ENCODE measurements around the gene PCDH9. TPM values are rescaled to one million over a fixed set of nuclear protein-coding genes. Genes with fewer than 3 reads are reported as not detected.

The PCDH9 gene
- total RNA-seq, 1 donor from 2014 or later = 9.8 TPM

GRCh38 chr13:66359393-66359792 lies 870.7 kb downstream of the PCDH9 start:
- Mint-ChIP-seq H3K36me3 (ENCODE audit: low read depth) (no peaks in the 10 kb centered on the region), H3K27me3 (ENCODE audit: low read depth) (no peaks in the 10 kb centered on the region), H3K27ac (ENCODE audit: unreplicated experiment) (no peak overlapping the region), H3K4me1 (ENCODE audit: low read depth) (peaks cover 15% of the 10 kb centered on the region), H3K9me3 (ENCODE audit: low read depth) (no peaks in the 10 kb centered on the region), H3K4me3 (ENCODE audit: unreplicated experiment) (no peak overlapping the region)
- TF ChIP-seq CTCF (IDR thresholded peaks at IDR 0.05) = no peak
- DNase-seq (ENCODE audit: low spot score) = no peak

GRCh38 chr13:66358564-66358963 lies 871.6 kb downstream of the PCDH9 start:
- TF ChIP-seq CTCF (IDR thresholded peaks at IDR 0.05) = no peak
- H3K4me3 Mint-ChIP-seq (ENCODE audit: unreplicated experiment) = no peak overlapping the region
- no peaks in the 10 kb centered on the region for H3K27me3 Mint-ChIP-seq (ENCODE audit: low read depth)
- H3K36me3 Mint-ChIP-seq (ENCODE audit: low read depth) = no peaks in the 10 kb centered on the region
- H3K27ac Mint-ChIP-seq (ENCODE audit: unreplicated experiment) = no peak overlapping the region
- H3K4me1 Mint-ChIP-seq (ENCODE audit: low read depth) = peaks cover 19% of the 10 kb centered on the region
- no peak for DNase-seq (ENCODE audit: low spot score)
- H3K9me3 Mint-ChIP-seq (ENCODE audit: low read depth) = no peaks in the 10 kb centered on the region

DNA sequence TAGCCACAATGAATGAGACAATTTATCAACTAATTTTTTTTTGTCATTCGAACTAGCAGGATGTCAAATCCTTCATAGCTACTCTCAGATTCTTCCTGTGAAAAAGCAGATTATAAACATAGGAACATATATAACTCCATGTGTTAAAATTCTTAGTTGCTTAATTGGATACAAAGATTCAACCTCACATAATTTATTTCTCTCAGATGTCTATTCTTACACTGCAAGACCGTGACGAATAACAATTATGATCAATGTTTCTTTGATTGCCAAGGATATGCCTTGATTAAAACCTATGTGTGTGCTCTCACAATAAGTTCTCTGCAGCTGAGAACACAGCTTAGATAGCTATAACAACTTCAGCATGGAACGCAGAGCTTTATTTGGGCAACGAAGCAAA lies 872.7 kb downstream of the PCDH9 start:
- H3K27me3 Mint-ChIP-seq (ENCODE audit: low read depth) = no peaks in the 10 kb centered on the region
- H3K36me3 Mint-ChIP-seq (ENCODE audit: low read depth) = no peaks in the 10 kb centered on the region
- no peak overlapping the region for H3K4me3 Mint-ChIP-seq (ENCODE audit: unreplicated experiment)
- no peak overlapping the region for H3K27ac Mint-ChIP-seq (ENCODE audit: unreplicated experiment)
- no peak for DNase-seq (ENCODE audit: low spot score)
- H3K4me1 Mint-ChIP-seq (ENCODE audit: low read depth) = peaks cover 30% of the 10 kb centered on the region
- no peak for TF ChIP-seq CTCF (IDR thresholded peaks at IDR 0.05)
- H3K9me3 Mint-ChIP-seq (ENCODE audit: low read depth) = no peaks in the 10 kb centered on the region

- Mint-ChIP-seq H3K4me1 (ENCODE audit: low read depth) (peaks cover 39% of the 10 kb centered on the region), H3K36me3 (ENCODE audit: low read depth) (no peaks in the 10 kb centered on the region), H3K27me3 (ENCODE audit: low read depth) (no peaks in the 10 kb centered on the region), H3K9me3 (ENCODE audit: low read depth) (no peaks in the 10 kb centered on the region), H3K27ac (ENCODE audit: unreplicated experiment) (no peak overlapping the region), H3K4me3 (ENCODE audit: unreplicated experiment) (no peak overlapping the region)
- DNase-seq (ENCODE audit: low spot score) = no peak
- TF ChIP-seq CTCF (IDR thresholded peaks at IDR 0.05) = no peak
Observed at GRCh38 chr13:66354879-66355751, 875.0 kb downstream of the PCDH9 start.

DNA sequence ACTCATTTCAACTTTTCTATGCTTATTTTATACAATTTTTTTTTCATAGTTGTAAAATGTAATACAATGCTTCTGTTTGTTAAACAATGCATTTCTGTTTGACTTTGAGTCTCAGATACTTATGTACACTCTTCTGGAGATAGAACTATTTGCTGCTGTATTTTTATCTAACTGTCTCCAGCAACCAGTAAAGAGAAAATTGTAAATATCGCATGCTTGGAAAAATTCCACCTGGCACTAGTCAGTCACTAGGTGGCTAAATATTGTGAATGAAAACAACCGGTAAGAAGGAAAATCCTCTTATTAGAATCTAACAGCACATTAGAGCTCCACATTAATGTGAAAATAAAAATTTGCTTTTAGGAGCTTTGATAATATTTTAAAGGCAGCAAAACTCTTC lies 876.5 kb downstream of the PCDH9 start:
- peak; percentile 68 for TF ChIP-seq CTCF (IDR thresholded peaks at IDR 0.05)
- Mint-ChIP-seq H3K27me3 (ENCODE audit: low read depth) (no peaks in the 10 kb centered on the region), H3K27ac (ENCODE audit: unreplicated experiment) (no peak overlapping the region), H3K4me3 (ENCODE audit: unreplicated experiment) (no peak overlapping the region), H3K9me3 (ENCODE audit: low read depth) (no peaks in the 10 kb centered on the region), H3K36me3 (ENCODE audit: low read depth) (no peaks in the 10 kb centered on the region), H3K4me1 (ENCODE audit: low read depth) (peaks cover 51% of the 10 kb centered on the region)
- no peak for DNase-seq (ENCODE audit: low spot score)
